NK-92 (cell line): ENCODE results near the gene TLR1.
"Not testable (repeated sequence)": the region's sequence is repeated elsewhere in the genome, so short reads cannot be mapped to it uniquely, and the experiment has no call there.

Experiments
- DNase-seq: peaks from one replicate; lab custom pipeline; 2025; ENCODE audit not compliant: unreplicated experiment; lab: John Stamatoyannopoulos, UW

TLR1 gene

GRCh38 chr4:38807462-38807861, 2.9 kb upstream of the TLR1 start:
- DNase-seq = not testable (repeated sequence)

DNA sequence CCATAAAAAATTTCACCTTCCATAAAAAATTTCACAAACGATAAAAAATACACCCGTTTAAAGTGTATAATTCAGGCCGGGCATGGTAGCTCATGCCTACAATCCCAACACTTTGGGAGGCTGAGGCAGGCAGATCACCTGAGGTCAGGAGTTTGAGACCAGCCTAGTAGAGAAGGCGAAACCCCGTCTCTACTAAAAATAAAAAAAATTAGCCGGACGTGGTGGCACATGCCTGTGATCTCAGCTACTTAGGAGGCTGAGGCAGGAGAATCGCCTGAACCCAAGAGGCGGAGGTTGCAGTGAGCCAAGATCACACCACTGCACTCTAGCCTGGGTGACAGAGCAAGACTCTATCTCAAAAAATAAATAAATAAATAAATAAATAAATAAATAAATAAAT, 1.7 kb upstream of the TLR1 start:
- not testable (repeated sequence) for DNase-seq

DNA sequence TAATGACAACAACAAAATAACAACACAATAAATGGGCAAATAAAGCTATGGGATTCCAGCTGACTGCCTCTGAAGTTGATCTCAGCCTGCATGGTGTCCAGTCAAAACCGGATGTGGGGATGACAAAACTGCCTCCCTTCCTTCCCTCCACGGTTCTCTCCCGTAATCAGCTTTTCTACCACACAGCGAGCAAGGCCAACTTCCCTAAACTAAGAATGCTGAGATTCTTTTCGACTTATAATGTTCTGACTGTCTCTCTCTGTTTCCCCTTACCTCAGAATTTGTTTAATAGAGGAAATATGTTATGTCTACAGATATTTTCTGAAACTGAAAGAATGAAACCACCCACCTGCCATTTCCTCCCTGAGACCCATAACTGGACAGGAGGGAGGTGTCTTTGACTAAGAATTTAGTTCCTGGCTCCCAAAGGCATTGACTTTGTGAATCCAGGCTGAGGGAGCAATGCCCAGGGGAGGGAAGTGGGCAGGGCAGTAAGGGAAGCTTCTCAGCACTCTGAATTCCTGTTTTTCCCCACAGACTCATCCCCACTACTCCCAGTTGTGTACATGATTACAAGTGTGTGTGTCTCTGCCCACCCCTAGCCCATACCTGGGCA, 1.0 kb upstream of the TLR1 start:
- no peak for DNase-seq

GRCh38 chr4:38803833-38804653, 548 bp downstream of the TLR1 start:
- DNase-seq = no peak

DNA sequence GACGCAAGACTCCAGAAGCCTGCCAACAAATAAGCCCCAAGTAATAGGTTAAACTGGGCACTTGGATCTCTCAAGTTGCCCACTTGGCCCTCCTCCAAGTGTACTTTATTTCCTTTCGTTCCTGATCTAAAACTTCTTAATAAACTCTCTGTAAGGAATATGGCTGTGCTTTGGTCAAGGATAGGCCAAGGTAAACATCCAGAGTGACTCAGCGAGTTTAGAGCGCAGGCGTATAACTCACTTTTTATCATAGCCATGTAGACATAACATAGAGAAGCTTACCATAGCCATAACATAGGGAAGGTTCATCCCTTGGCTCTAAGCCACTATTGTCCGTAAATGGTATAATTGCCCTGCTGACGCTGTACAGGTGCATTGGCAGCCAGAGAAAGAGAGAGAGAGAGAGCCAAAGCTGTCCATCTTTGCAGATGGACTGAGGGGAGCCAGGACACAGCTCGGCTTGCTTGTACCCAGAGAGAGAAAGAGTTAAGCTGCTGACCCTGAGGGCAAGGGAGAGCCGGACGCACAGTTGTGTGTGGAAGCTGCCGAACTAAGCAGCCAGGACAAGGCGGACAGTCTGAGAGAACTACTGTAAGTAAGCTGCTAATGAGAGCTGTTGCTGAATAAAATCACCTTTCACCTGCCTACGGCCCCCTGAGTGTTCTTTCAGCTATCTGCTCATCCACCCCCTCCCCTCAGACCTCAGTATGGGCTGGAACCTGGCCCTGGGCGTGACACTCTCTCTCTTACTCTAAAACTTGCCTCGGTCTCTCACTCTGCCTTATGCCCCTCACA, 1.8 kb downstream of the TLR1 start:
- DNase-seq = no peak

- DNase-seq = no peak
Measured at GRCh38 chr4:38800961-38801450, 3.6 kb downstream of the TLR1 start.

GRCh38 chr4:38800366-38800765, 4.2 kb downstream of the TLR1 start:
- DNase-seq = no peak

GRCh38 chr4:38795087-38795486, 9.5 kb downstream of the TLR1 start:
- no peak for DNase-seq

- no peak for DNase-seq
Measured at GRCh38 chr4:38794051-38794450, 10.5 kb downstream of the TLR1 start.

DNA sequence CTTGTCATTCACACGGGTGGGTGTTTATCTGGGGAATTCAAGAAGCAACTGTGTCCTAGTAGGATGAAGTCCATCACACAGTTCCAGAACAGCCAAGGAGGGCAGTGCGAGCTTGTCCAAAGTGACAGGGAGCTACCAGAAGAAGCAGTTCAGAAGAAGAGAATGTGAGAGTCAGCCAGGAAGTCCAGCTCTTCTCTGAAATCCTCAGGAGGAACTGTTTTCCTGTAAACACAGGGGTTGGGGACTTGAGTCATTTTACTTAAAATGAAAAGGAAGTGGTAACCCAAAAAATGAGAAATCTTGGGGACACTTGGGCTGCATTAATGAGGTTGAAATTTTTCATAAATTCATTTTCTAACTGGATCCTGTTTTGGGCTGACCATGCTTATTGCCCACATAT, 13.6 kb downstream of the TLR1 start:
- DNase-seq = no peak

- DNase-seq = no peak
Measured at GRCh38 chr4:38788317-38788716, 16.3 kb downstream of the TLR1 start.

DNA sequence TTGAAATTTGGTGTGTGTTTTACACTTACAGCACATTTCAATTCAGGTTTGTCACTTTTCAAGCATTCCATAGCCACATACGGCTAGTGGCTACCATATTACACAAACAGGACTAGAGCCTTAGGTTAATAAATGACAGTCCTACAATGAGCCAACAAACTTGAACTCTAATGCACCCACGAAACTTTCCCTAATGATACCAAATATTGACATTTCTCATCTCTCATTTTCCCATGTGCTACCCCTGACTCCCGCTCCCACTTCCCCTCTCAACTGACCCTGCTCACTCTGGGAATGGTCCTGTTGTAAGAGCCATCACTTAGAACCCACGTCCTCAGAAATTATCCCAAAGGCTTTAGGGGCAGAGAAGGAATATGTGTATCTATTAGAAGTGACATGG, 16.9 kb downstream of the TLR1 start:
- DNase-seq = no peak

DNA sequence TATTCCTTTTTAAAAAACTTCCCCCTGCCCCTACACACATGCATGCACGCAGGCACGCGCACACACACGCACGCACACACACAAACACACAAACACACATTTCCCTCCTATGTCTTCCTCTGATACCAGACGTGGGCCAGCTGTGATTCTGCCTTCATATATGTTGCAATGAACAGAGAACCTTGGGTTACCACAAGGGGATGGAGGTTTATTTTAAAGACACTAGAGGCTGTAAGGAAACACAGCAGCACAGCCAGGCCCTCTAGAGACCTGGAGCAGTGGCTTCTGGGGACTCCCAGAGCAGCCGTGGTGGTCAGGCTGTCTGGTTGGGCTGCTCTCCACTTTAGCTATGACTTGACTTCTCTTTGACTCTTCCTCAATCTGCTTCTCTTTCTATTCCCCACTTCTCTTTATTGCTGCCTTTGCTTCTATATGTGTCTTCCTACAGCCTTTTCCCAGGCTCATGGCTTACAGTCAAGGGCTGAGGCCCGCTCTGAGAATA, 18.6 kb downstream of the TLR1 start:
- no peak for DNase-seq

- no peak for DNase-seq
Measured at GRCh38 chr4:38785041-38785790, 19.4 kb downstream of the TLR1 start.

DNA sequence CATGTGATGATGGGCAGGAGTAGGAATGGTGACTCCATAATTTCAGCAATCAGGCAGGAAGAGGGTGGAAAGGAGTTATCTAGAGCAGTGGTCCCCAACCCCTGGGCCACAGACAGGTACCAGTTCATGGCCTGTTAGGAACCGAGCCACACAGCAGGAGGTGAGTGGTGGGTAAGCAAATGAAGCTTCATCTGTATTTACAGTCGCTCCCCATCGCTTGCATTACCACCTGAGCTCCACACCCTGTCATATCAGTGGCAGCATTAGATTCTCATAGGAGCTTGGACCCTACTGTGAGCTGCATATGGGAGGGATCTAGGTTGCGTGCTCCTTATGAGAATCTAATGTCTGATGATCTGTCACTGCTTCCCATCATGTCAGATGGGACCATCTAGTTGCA, 20.4 kb downstream of the TLR1 start:
- no peak for DNase-seq

DNA sequence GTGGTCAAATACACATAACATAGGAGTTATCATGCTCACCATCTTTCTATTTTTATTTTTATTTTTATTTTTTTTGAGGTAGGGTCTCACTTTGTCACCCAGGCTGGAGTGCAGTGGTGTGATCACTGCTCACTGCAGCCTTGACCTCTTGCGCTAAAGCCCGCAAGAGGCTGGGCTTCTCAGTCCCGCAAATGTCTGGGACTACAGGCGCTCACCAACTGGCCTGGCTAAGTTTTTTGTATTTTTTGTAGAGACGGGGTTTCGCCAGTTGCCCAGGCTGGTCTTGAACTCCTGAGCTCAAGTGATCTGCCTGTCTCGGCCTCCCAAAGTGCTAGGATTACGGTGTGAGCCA, 21.5 kb downstream of the TLR1 start:
- no peak for DNase-seq

- no peak for DNase-seq
Measured at GRCh38 chr4:38782452-38783108, 22.0 kb downstream of the TLR1 start, which contains the start of gene TLR10. TLR10 (minus strand) TSS chr4:38782990; CDS start chr4:38775590, 7,400 bp downstream.

DNA sequence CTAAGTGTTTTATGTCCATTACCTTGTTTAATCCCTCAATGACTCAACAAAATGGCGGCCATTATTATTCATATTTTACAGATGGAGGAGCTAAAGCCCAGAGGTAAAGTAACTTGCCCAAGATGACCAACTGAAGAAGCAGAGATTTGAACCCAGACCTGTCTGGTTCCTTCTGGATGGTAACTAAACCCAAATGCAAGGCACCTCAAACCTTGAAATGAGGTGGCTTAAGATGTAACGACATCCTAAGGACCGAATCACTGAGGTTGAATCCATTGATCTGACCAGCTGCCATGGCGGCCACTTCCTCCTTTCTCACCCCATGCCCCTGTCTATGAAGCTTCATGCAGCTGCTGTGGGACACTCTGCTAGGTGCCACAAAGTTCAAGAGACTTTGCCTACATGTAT, 22.7 kb downstream of the TLR1 start:
- no peak for DNase-seq

GRCh38 chr4:38780833-38781484, 23.6 kb downstream of the TLR1 start:
- no peak for DNase-seq

DNA sequence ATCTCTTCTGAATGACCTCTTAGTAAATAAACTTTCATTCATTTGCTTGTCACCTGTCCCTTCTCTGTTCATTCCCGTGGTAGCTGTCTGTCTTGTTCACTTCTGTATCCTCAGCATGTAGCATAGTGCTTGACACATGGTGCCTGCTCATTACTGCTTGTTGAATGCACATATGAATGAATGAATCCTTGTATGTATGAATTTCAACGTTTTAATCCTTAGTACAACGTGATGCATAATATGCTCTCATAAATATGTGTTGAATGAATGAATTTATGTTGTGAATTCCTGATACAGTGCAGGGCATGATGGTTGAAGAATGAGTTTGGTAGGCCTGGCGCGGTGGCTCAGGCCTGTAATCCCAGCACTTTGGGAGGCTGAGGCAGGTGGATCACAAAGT, 24.8 kb downstream of the TLR1 start:
- no peak for DNase-seq
